HG02973 (cell line): ENCODE data around the gene NOP16.
A peak's percentile ranks its signal among the peaks of the same experiment; 100 is the strongest.

ENCODE experiments used
- ATAC-seq: cut with Tn5 transposase; IDR thresholded peaks from one replicate; pipeline ENCODE4 v1.9.1; 2021; ENCODE audit warnings: moderate library complexity; ENCODE audit not compliant: unreplicated experiment

Gene NOP16

GRCh38 chr5:176388444-176389134, at the start of gene NOP16, which contains the start of gene HIGD2A:
Gene NOP16, minus strand, starts transcription at chr5:176388598. Its CDS starts 59 bp downstream, at chr5:176388539.
Gene HIGD2A, plus strand, starts transcription at chr5:176388751. Its CDS starts 69 bp downstream, at chr5:176388820.
- peak; percentile 81 for ATAC-seq

GRCh38 chr5:176436656-176437055, 48.3 kb upstream of the NOP16 start:
- ATAC-seq, result no peak

- no peak for ATAC-seq
Observed at GRCh38 chr5:176432707-176433106, 44.3 kb upstream of the NOP16 start.

- no peak for ATAC-seq
Observed at GRCh38 chr5:176429972-176430371, 41.6 kb upstream of the NOP16 start.

- ATAC-seq, result no peak
Observed at GRCh38 chr5:176427971-176428370, 39.6 kb upstream of the NOP16 start.

GRCh38 chr5:176426876-176427275, 38.5 kb upstream of the NOP16 start:
- no peak for ATAC-seq

GRCh38 chr5:176425791-176426190, 37.4 kb upstream of the NOP16 start:
- no peak for ATAC-seq

GRCh38 chr5:176425138-176425537, 36.7 kb upstream of the NOP16 start:
- no peak for ATAC-seq

GRCh38 chr5:176424181-176424580, 35.8 kb upstream of the NOP16 start:
- no peak for ATAC-seq

GRCh38 chr5:176420972-176421544, 32.7 kb upstream of the NOP16 start:
- no peak for ATAC-seq

- ATAC-seq, result no peak
Observed at GRCh38 chr5:176420086-176420485, 31.7 kb upstream of the NOP16 start.

- no peak for ATAC-seq
Observed at GRCh38 chr5:176418251-176418650, 29.9 kb upstream of the NOP16 start.

GRCh38 chr5:176416965-176417364, 28.6 kb upstream of the NOP16 start:
- ATAC-seq, result no peak

GRCh38 chr5:176415952-176416924, 27.8 kb upstream of the NOP16 start, which contains the start of gene CLTB:
Gene CLTB, minus strand, starts transcription at chr5:176416539. Its CDS starts 176 bp downstream, at chr5:176416363.
- peak; percentile 93 for ATAC-seq

GRCh38 chr5:176415240-176415951, 27.0 kb upstream of the NOP16 start:
- no peak for ATAC-seq

- ATAC-seq, result no peak
Observed at GRCh38 chr5:176414704-176415103, 26.3 kb upstream of the NOP16 start.

GRCh38 chr5:176413709-176414191, 25.4 kb upstream of the NOP16 start:
- ATAC-seq, result no peak

- ATAC-seq, result no peak
Observed at GRCh38 chr5:176413255-176413565, 24.8 kb upstream of the NOP16 start.

- ATAC-seq, result no peak
Observed at GRCh38 chr5:176412517-176413254, 24.3 kb upstream of the NOP16 start.
